GM18507 (cell line): Measurements from ENCODE around the gene GH1.

Source experiments
- DNase-seq: peaks from one replicate; pipeline ENCODE4 v3.0.0; 2011; ENCODE audit warnings: low read depth; ENCODE audit not compliant: insufficient read length; ENCODE audit errors: extremely low spot score
- FAIRE-seq: peaks from 2 replicates; lab custom pipeline; 2011; peaks lifted over from hg19 to GRCh38; lab: Jason Lieb, UNC

GH1 gene

DNA sequence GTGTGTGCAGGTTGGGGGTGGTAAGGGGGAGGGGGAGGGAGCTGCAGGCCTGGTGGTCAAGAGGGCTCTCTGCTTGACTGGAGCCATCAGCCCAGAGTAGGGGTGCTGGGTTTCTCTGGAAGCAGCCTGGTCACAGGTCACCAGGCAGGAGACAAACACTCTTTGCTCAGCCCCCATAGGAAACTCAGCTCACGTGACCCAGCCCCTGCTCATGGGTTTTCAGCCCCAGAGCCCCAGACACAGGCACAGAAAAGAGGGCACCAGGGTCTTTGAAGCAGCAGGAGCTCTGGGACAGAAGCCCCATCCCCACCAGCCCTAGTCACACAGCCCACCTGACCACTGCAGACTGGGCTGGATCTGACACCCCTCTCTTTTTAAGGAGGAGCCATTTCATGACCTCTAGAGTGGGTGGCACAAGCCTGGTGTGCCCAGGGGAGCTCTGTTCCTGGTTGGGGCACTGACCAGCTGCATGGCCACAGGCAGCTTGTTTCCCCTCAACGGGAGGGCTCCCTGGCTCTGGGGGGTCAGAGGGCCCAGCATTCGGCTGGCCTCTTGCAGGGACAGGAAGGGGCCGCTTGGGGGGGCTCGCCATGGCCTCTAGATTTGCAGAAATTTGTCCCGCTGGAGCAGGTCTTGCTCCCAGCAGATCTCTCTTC is 27.3 kb upstream of the GH1 start:
- DNase-seq (no peak), FAIRE-seq (peak; percentile 83)

DNA sequence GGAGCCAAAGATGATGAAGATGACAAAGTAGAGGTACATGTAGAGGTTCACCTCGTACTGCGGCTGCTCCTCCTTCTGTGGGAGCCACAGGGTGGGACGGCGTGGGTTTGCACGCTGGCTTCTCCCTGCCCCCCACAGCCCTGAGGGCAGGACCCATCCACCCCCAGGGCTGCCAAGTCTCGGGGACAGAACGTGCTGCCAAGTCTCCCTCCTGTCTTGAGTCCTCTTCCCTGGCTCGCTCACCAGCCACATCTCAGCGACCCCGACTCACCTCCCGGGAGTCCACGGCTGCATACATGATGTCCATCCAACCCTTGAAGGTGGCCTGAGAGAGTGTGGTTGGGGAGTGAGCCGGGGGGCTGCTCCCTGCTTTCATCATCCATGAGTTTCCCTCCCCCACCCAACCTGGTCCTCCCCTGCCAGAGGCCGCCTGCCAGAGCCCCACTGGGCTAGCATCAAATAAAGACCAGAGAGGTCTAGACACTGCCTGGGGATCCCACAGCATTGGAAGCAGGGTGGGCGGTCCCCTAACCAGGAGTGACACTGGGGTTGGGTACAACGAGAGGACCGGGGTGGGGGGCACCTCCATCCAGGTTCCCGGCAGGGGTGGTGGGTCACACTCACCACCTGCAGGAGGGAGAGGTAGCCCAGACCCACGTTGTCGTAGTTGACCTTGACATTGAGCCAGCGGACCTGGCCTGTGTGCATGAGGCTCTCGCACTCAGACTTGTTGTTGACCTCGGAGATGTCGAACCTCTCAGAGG is 26.3 kb upstream of the GH1 start:
- DNase-seq (no peak), FAIRE-seq (no peak)

GRCh38 chr17:63943745-63944144 is 25.1 kb upstream of the GH1 start:
- FAIRE-seq, result no peak

GRCh38 chr17:63942309-63942985 is 23.8 kb upstream of the GH1 start:
- no peak for DNase-seq
- no peak for FAIRE-seq

More at GRCh38 chr17:63943745-63944144, 25.1 kb upstream of the GH1 start:
- no peak for DNase-seq

DNA sequence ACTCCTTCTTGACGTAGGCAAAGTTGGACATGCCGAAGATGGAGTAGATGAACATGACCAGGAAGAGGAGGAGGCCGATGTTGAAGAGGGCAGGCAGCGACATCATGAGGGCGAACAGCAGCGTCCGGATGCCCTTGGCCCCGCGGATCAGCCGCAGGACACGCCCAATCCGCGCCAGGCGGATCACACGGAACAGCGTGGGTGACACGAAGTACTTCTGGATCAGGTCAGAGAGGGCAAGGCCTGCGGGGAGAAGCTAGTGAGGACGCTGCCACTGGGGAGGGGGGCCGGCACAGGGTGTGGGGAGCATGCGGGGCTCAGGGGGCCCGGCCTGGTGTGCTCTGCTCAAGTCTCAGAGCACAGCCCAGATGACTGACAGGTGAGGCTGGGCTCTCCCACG is 23.1 kb upstream of the GH1 start:
- DNase-seq (no peak), FAIRE-seq (no peak)

- no peak for DNase-seq
- no peak for FAIRE-seq
Measured at GRCh38 chr17:63941162-63941561, 22.5 kb upstream of the GH1 start.

- FAIRE-seq, result no peak
- no peak for DNase-seq
Measured at GRCh38 chr17:63940584-63940983, 21.9 kb upstream of the GH1 start.

GRCh38 chr17:63939884-63940283 is 21.2 kb upstream of the GH1 start:
- no peak for DNase-seq
- no peak for FAIRE-seq

DNA sequence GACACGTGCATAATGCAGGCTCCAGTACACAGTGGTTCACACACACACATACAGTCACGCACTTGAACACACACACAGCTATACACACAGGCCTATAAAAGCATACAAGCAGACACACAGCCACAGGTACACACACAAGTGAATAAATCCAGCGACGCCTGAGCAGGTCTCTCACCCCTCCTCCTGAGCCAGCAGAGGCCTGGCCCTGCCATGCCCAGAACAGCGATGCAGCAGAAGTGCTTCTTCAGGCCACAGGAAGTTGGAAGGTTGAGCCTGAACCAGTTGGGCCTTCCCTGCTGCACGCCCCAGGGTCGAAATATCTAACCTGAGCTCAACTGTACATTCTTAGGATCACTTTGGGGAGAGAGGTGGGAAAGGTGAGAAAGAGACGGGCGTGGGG is 20.8 kb upstream of the GH1 start:
- no peak for FAIRE-seq
- DNase-seq, result no peak

DNA sequence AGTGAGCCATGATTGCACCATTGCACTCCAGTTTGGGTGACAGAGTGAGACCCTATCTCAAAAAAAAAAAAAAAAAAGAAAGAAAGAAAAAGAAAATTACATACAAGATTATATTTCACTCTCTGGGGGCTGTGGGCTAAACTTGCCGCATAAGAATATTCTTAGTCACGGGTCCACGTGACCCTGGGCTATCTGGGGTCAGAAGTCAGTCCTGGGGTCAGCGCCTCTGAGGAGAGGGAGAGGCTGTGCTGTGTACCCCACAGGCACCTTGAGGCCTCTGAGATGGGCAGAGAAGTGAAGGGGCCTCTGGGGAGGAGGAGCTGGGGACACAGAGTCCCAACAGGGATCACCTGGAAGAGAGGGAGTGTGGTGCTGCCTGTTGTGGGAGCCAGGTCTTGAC is 19.3 kb upstream of the GH1 start:
- no peak for FAIRE-seq
- no peak for DNase-seq

DNA sequence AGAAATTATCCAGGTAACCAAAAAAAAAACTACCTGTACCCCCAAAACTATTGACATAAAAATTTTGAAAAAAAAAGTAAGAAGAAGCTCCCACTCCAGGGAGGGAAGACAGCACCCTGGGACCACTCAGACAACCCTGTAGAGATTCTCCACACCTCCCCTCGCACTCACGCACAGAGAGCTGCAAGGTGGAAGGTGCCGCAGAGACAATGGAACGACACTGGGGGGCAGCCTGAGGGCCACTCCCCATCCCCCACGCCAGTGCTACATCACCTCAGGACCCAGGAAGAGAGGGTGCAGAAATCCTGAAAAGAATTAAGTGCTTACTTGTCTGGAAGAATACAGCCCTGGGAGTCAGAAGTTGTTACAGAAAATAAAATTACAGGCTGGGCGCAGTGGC is 18.7 kb upstream of the GH1 start:
- FAIRE-seq, result no peak
- DNase-seq, result no peak

DNA sequence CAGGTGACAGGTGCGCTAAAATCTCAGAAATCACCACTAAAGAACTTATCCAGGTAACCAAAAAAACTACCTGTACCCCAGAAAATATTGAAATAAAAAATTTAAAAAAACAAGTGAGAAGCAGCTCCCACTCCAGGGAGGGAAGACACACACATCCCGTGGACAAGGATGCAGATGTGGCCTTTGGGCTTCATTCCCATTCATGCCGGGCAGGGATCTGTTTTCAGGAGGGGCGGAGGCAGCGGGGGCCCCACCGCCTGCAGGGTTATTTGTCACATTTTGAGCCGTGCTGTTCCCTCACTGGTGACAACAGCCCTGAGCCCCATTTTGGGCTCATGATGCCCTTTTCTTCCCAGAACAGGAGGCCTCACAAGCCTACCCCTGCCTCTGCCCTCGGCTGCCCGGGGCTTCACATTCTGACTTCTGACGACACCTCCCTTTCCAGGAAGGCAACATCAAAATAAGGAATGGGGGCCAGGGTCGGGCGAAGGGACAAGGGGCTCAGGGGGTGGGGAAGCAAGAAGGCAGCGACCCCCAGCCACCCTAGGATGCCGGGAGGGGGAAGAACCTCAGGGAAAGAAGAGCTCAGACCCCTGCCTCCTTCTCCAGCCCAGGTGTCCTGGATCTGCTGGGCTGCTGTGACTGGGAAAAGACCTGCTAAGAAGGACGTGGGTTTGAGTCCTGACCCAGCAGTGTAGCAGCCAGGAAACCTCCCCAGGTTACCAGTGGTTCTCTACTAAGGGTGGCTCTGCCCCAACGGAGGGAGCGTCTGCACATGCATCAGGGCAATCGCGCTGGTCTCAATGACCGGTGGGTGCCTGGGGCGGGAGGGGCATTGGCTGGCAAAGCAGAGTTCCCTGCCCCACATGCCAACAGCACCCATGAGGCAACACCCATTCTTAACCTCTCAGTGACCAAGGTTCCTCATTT is 15.8 kb upstream of the GH1 start:
- DNase-seq (no peak), FAIRE-seq (no peak)

GRCh38 chr17:63933598-63933997 is 15.0 kb upstream of the GH1 start:
- FAIRE-seq, result no peak
- DNase-seq, result no peak

DNA sequence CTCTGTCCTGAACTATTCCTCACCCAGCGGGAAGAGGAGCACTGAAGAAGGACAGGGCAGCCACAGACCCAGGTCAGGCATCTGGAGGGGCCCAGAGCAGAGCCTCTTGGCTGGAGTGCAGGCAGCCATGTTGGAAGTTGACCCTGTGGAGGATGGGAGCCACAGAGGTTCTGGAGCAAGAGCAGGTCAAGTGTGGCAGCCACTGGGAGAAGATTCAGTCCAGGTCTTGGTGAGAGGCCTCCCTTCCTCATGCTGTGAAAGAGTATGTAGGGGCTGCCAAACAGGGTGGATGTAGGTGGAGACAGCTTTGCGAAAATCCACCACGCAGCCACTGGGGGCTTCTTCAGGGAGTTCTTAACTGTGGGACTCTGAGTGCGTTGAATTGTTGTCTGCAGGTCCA is 14.1 kb upstream of the GH1 start:
- no peak for FAIRE-seq
- no peak for DNase-seq

DNA sequence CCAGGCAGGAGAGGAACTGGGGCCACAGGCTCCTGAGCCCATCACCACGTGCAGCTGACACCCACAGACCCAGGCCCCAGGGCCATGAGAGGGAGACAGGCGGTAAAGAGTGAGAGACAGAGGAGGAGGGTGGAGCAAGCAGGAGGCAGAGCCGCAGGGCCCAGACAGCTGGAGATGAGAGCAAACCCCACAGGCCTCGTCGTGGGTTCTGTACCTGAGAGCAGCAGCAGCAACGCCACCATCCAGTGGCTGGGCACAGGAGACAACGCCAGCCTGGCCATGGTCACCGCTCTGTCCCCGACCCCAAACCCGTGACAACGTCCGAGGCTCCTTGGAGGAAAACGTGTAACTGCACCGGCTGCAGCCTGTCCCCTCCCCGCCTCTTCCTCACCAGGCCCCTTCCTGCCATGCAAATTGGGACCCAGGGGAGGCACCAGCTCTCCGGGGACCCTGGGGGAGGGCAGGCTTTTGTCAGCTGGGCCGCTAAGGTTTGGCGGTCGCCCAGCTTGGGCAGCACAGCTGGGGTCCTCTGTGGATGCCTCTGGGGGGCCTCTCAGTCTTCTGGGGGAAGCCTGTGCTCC is 13.4 kb upstream of the GH1 start, which contains the start of gene CD79B:
Gene CD79B, minus strand, starts transcription at position 351 of the 581 bp plus-strand sequence. Its CDS starts 70 bp downstream, at position 281.
- peak; percentile 96 for FAIRE-seq
- DNase-seq, result peak; percentile 84

DNA sequence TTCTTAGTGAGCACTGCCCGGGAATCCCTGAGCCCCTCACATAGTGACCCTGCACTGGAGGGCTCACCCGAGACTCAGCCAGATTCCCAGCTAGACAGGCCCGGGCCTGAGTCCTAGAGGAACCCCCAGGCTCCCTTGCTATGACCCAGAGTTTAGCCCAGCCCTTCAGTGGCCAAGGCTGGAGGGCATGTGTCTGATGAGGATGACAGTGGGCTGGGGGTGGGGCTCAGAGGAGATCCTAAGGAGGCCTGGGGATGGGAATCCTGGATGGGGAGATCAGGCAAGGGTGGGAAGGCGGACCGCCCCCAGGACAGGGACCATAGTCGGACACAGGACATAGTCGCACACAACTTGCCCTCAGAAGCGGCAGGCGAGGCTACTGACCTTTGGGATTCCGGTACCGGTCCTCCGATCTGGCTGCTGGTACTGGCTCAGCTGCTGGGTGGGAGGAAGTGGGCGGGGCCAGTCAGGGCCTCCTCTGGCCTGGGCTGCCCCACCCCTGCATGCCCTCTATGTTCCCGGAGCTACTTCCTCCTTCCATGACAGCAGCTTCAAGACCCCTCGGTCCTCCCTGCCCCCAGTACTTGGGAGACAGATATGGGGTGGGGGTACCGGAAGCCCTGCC is 12.4 kb upstream of the GH1 start:
- FAIRE-seq, result peak; percentile 83
- DNase-seq, result no peak

DNA sequence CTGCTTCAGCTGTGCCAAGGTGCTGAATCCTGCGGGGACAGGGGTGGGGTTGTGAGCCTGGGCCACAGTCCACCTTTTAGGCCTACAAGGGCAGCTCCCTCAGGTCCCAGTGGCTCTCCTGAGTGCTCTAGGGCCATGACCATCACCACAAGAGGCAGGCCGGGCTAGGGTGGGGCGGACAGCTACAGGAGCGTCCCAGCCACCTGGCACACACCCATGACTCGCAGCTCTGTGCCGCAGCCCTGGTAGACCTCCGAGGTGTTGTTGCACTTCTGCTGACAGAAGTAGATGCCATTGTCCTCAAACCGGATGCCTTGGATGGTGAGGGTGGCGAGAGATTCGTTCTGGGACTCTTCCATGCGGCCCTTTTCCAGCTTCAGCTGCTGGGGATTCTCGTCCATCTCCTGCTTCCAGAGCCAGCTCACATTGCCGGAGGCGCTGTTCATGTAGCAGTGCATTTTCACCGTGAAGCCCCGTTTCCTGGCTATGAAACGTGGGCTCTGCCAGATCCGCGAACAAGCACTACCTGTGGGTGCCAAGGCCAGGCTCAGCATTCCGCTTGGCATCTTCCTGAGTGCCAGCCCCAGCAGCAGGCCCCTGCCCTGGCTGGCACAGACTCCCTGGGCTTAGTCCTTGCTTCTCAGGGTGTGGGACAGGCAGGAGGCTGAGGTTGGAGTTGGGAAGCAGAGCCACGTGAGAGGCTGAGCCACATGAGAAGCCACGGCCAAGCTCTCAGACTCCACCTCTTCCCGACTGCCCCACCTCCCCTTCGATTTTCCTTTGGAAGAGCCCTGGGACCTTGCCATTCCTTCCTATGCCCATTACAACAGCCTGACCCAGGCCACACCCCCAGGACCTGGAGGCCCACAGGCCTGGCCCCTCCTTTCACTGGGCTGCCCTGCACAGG is 11.5 kb upstream of the GH1 start:
- no peak for DNase-seq
- FAIRE-seq, result no peak
